Kasumi-1 (cell line): ENCODE results near the gene RAB40B.
"Not testable (repeated sequence)": the region's sequence is repeated elsewhere in the genome, so short reads cannot be mapped to it uniquely, and the experiment has no call there.

Experiments
- DNase-seq, 2 experiments: peaks; one replicate each; lab custom pipeline; 2025; lab: John Stamatoyannopoulos, UW

The RAB40B gene

DNA sequence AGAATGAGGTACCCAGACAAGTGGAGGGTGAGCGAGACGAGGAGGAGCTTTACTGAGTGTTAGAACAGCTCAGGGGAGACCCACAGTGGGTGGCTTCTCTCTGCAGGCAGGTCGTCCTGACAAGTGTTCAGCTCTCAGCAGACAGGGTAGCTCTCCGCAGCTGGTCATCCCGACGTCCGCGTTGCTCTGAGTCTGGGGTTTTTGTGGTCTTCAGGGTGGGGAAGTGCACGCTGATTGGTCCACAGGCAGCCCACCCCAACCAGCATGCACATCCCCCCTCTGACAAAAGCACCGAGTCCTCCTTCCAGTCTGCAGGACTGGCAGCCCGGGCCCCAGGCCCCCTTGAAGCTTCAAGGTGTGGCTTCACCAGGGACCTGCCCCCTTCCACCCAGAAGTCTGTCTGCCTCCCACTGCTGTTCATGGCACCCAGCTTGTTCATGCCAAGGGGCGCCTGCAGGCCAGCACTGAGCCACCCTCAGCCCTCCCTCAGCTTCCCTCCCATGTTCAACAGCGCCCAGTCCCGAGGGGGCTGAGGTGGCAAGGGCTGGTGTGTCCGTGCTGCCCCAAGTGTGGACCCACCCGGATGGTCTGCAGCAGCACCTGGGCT, 30.4 kb downstream of the RAB40B start:
- DNase-seq = no peak

DNA sequence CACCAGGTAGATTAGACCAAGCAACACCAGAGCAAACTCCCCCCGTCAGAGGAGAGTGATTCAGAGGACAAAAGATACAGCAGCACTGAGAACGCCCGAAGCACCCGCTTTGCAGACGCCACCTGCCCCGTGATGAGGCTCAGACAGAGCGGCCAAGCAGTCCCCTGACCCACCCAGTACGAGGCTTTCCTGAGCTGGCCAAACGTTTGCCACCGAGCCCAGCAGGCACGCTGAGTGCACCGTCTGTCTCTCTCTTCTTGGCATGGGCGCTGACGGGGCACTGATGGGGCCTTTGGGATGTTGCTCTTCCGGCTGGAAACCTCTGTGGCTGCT, 30.9 kb downstream of the RAB40B start:
- DNase-seq = no peak

DNA sequence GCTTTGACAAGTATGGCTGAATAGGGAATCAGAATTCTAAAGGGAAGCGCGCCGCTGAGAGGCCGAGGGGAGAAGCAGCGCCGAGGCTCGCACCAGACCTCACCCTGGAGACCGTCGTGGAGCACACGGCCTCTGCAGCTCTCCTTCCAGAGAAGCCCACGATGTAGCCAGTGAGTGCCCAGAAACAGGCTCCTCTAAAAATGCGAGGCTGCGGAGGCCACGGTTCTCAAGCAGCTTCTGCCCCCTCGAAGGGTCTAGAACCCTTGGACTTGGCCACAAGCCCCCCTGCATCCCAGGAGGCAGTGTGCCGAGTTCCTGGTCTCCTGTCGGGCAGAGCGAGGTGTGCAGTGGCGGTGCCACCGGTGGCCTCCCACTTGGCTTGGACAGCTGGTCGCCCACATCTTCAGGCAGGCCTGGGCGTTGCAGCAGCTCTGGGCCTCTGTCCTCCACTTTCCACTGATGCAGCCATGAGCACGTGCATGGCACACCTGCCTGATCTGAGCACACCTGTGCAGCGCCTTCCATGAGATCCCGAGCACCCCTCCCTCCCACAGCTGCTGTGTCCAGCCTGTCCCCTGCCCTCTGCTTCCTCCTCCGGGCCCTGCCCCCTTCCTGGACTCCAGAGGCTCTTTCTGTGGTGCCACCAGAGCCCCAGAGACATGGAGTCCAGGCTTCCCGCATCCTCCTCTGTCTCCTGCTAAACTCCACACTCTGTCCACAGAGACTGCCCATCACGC, 31.4 kb downstream of the RAB40B start:
- DNase-seq = no peak

DNA sequence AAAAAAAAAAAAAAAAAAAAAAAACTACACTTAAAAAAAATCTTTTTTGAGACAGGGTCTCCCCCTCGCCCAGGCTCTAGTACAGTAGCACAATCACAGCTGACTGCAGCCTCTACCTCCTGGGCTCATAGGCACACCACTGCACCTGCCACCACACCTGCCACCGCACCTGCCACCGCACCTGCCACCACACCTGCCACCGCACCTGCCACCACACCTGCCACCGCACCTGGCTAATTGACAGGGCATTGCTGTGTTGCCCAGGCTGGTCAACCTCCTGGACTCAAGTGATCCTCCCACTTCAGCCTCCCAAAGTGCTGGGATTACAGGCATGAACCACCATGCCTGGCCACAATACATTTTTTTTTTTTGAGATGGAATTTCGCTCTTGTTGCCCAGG, 32.6 kb downstream of the RAB40B start:
- DNase-seq = no peak

DNA sequence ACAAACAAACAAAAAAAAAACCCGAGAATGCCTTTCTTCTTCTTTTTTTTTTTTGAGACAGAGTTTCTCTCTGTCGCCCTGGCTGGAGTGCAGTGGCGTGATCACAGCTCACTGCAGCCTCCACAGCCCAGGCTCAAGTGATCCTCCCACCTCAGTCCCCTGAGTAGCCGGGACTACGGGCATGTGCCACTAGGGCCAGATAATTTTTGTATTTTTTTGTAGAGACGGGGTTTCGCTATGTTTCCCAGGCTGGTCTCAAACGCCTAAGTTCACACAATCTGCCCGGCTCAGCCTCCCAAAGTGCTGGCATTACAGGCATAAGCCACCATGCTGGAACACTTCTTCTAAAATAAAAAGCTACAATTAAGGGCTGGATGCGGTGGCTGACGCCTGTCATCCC, 33.3 kb downstream of the RAB40B start:
- no peak for DNase-seq

DNA sequence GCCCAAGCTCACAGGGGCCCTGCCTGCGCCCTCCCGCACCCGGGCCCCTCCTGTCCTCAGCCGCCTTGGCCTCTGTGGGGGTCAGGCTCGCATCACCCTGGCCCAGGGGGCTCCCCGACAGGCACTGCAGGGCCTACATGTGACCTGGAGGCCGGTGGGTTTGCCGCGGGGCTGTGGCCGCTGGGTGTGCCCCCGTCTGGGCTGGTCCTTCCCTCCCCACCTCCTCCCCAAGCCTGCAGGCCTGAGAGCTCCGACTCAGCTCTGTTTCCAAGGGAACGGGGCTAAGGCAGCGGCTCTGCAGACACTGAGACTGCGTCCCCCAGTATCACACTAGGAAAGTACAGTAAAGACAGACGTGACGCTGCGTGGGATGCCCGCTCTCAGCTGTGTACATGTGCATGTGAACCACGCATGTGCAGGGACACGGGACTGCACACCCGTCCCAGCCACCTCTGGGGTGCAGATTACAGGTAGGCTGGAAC, 33.8 kb downstream of the RAB40B start:
- DNase-seq = no peak

DNA sequence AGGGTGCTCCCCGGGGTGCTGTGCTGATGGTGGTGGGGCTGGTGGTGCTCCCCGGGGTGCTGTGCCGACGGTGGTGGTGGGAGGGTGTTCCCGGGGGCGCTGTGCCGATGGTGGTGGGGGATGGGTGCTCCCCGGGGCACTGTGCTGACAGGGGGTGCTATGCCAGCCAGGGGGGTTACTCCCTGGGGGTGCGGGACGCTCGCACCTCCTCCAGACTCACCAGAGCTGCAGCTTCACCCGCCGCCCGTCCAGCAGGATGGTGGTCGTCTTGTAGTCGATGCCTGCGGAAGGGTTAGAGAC, 34.3 kb downstream of the RAB40B start:
- DNase-seq = no peak

DNA sequence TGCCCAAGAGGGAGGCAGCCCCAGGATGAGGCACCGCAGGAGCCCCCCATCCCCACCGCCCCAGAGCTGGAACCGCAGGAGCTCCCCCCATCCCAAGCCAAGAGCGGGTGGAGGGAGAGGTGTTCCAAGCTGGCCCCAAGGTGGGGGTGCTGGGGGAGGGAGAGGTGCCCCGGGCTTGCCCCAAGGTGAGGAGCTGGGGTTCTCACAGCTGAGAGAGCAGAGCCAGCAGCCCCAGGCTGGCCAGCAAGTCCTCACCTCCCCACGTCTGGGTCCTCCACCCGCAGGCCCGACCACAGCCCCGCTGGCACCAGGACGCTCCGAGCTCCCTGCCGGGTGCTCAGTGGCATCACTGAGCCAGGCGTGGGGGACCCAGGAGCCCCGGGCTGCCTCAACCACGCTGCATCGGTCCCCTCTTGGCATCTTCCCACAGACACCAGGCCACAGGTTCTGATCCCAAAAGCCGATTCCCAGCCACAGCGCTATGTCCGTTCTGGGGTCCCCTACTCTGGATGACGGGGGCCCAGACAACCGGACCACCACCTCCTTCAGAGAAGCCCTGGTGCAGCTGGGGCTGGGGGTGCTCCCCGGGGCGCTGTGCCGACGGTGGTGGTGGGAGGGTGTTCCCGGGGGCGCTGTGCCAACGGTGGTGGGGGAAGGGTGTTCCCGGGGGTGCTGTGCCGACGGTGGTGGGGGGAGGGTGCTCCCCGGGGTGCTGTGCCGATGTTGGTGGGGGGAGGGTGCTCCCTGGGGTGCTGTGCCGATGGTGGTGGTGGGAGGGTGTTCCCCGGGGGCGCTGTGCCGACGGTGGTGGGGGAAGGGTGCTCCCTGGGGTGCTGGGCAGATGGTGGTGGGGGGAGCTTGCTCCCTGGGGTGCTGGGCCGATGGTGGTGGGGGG, 34.9 kb downstream of the RAB40B start:
- no peak for DNase-seq

DNA sequence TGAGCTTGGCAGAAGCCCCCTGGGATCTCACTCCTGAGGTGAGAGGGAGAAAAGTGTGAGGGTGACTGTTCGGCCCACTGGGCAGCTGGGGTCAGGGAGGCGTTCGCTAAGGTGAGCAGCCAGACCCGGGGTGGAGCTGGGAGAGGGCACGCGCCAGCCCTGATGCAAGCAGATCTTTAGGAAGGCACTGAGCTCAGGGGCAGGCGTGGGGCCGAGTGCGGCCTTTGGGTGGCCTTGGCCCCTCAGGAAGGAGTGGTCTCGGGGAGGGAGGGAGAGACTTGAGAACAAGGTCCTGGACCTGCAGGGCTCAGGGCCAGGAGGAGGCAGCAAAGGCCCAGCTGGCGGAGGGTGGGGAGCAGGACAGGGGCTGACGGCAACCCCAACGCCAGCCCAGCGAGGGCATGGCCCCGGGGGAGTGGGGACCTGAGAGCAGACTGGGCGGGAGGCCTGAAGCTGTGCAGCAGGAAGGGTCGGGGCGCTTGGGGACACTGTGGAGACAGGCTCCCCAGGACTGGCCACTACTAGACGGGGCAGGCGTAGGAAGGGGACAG, 35.7 kb downstream of the RAB40B start:
- DNase-seq = no peak

DNA sequence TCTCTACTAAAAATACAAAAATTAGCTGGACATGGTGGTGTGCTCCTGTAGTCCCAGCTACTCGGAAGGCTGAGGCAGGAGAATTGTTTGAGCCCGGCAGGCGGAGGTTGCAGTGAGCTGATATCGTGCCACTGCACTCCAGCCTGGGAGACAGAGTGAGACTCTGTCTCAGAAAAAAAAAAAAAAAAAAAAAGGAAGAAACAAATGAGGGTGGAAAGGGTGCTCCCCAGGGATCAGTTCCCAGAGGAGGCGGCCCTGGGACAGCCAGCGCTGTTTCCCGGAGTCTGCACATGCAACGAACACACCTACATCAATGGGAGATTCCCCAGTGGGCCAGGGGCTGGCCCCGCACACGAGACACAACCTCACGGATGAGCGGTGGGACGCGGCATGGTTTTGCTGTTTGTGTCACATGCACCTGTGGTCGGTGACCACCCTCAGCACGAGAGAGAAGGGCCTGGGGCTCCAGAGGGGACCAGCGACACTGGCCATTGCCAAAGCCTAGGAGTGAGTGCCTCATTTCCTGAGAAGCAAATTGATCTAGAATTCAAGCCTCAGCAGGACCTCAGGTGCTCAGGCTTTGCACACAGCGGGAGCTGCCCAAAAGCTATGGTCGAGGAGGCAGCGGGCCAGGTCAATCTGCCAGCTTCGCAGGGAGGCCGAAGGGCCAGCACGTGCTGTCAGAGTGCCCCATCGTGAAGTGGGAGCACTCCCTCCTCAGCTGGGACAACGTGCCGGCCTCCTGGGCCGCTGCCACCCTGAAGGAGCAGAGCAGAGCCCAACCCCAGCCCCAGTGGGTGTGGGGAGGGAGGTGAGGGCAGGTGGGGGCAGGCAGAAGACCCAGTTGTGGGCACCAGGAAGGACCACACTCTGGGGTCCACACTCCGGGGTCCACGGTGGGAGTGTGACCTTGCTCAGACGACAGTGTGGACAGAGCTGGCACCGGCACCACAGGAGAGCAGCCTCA, 36.5 kb downstream of the RAB40B start:
- DNase-seq = no peak

DNA sequence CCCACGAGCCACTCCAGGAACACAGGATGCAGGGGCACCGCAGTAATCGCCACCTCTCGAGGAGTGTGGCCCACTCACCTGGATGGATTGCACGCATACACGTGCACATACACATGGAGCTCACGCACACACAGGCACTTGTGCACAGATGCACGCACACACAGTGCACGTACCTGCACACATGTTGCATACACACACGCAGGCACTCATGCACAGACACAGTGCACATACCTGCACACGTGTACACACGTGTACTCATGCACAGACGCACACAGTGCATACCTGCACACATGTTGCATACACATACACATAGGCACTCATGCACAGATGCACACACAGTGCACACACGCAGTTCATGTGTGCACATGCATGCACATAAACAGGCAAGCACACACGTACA, 38.6 kb downstream of the RAB40B start:
- no peak for DNase-seq

DNA sequence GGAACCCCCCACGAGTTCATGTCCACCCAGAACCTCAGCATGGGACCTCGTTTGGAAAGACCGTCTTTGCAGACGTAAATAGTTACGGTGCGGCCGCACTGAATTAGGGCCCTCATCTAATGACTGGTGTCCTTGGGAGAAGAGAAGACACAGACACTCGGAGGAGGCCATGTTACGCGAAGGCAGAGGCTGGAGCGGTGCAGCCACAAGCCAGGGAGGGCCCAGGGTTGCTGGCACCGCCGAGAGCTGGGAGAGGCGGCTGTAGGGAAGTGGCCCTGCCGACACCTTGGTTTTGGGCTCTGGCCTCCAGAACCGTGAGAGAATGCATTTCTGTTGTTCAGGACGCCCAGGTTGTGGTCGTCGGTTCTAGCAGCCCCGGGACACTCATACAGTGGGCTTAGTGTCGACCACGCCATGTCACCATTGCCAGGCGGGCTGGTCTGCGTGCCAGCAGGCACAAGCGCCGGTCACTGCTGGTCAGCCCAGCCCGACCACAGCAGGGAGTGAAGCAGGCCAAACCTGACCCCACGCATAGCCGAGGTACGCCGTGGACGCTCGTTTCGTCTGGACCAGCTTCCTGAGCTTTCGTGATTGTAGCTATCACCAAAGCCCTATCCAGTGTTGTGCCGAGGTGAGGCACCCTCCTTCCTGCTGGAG, 39.6 kb downstream of the RAB40B start:
- DNase-seq = no peak

DNA sequence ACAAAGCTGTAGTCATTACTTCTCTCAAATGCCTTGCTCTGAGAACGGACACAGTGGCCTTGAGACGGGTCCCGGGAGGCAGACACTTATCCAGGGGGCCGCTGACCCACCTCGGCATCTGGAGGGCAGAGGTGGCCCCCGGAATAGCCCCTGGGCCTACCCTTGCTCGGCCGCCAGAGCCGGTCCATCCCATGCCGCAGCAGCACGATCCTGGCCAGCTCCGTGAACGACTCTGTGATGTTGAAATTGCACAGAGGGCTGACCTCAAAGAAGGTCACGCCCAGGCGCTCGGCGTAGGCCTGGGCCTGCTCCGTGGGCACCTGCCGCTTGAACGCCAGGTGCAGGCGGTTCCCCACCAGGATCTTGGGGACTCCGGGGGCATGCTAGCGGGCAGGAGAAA, 40.2 kb downstream of the RAB40B start:
- DNase-seq = no peak

DNA sequence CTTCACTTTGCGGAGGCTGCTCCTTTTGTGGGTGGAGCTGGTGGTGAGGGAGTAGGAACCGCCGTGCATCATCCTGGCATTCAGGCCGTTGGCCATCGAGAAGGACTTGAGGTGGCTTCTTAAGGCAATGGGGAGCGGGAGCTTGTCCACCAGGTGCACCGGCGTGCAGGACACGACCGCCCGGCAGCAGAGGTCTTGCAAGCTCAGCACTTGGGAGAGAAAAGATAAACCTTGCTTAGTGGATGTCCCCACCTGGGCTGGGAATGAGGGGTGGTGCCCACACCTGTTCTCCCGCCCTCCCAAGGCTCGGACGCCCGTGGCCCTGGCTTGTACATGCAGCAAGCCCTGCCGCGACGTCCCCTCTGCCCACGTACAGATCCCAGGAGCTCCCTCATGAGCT, 40.6 kb downstream of the RAB40B start:
- DNase-seq = no peak

DNA sequence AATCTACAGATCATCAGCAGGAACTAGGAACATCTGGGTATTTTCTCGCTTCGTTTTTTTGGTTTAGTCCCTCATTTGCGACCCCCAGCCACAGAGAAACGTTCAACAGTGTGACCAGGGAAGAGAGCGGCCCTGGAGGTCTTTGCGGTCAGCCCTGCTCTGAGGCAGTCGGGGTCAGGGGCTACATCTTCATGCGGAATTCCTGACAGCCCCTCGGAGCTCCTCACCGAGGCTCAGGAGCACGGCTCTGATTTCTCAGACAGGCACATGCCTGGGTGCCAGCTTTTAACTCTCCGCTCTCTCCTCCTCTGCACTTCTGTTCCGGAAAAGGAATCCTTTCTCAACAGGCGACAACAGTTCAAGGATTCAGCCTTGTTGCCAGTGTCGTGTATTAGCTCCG, 42.2 kb downstream of the RAB40B start:
- DNase-seq = no peak

DNA sequence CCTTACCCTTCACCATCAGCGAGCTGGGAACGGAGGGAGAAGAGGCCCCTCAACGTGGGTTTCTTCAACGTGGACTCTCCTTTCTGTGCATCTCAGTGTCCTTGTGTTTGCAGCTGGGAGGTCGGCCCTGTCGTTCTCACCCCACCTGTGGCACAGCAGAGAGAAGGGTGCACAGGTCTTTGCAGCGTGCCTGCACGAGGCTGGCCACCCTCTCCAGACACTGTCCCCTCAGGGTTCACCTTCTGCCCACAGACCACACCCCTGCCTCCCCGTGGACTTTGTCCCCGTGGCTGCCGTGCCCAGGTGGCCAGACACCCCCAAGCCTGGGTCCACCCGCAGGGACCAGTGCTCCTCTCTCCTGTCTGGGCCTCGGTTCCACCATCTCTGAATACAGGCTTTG, 43.0 kb downstream of the RAB40B start:
- no peak for DNase-seq

DNA sequence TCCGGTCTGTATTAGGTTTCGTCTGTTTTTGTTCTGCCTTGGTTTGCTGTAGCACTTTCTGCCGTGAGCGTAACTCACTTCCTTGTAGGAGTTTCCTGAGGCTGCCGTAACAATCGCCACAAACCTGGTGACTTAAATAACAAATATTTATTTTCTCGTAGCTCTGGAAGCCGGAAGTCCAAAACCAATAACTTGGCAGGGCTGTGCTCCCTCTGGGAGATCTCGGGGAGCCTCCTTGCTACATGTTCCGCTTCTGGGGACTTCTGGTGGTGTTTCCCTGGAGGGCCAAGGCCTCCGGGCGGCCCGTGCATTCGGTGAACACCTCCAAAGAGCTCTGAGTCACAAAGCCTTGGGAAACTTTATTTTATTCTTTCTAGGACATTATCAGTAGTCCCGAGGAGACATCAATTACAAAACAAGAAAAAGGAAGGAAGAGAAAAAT, 43.4 kb downstream of the RAB40B start:
- DNase-seq = peak; percentile 76 to 84

DNA sequence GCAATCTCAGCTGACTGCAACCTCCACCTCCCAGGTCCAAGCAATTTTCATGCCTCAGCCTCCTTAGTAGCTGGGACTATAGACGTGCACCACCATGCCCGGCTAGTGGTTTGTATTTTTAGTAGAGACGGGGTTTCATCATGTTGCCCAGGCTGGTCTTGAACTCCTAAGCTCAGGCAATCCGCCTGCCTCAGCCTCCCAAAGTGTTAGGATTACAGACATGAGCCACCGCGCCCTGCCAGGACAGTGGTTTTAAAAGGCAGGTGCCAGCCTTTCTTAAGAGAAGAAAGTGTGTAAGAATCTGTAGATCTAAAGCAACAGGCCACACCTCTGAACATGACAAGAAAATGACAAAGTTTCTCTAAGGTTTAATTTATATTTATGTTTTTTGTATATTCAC, 43.9 kb downstream of the RAB40B start:
- DNase-seq = not testable (repeated sequence)

DNA sequence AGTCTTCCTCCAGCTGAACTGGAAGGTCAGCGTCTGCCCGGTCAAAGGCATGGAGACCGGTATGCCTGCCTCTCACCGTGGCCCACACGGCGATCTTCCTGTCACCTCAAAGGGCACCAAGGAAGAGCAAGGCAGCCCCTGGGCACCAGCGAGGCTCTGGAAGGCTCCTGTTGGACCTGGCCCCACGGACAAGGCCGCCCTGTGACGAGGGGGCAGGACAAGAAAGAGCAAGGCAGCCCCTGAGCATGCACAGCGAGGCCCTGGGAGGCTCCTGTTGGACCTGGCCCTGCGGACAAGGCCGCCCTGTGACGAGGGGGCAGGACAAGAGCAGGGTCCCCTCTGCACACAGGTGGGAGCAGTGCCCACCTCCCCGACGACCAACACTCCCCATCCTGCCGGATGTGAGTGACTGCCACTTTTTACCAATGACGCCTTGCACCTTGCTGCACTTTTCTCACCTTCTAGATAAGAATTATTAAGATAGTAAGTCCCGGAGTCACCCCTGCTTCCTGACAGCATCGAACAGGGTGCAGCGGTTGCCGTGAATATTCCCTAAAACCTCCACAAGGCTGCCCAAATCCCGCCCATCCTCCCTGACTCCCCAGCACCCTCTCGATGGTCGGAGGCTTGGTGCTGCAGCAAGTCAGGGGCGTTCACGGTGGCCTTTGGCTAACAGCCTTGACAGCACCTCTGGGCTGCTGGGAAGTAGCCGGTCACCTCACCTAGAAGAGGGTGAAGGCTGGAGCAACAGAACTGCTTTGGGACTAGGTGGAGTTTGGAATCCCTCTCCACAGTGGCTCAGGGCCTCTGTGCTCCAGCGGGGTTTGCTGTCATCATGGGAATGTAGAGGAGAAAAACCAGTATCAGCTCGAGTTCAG, 44.6 kb downstream of the RAB40B start:
- no peak for DNase-seq

DNA sequence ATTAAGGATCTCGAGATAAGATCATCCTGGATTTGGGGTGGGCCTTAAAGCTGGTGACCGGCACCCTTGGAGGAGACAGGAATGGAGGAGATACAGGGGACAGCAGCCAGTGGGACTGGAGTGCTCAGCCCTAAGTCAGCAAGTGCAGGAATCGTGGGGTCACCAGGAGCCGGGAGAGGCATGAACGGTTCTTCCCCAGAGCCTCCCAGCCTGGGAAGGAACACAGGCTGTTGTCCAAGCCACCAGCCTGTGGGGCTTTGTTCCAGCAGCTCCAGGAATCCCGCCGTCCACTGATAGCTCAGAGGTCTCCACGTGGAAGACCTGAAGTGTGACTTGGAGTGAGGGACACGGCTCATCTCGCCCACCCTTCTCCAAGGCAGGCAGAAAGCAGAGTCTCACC, 47.8 kb downstream of the RAB40B start:
- no peak for DNase-seq
